NCI-H2171 (cell line): ENCODE measurements around the gene MGAT4A.

Source experiments
- DNase-seq: peaks from one replicate; lab custom pipeline; 2025; lab: John Stamatoyannopoulos, UW

MGAT4A gene

DNA sequence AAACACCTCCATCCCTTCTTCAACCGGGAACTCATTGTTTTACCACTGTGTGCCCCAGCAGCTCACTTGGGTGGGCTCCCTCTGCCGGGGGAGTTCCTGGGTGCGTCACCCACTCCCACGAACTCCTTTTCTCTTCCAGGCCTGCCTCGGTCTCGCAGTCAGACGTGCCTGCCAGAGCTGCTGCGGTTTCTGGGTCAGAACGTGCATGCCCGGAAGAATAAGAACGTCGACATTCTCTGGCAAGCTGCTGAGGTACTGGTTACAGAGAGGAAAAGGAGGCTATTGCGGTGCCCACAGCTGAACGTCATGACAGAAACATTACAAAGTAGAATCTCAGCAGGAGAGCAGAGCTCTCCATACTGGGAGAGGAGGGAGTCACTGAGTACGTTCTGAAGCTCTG is 158.3 kb downstream of the MGAT4A start:
- DNase-seq = no peak

DNA sequence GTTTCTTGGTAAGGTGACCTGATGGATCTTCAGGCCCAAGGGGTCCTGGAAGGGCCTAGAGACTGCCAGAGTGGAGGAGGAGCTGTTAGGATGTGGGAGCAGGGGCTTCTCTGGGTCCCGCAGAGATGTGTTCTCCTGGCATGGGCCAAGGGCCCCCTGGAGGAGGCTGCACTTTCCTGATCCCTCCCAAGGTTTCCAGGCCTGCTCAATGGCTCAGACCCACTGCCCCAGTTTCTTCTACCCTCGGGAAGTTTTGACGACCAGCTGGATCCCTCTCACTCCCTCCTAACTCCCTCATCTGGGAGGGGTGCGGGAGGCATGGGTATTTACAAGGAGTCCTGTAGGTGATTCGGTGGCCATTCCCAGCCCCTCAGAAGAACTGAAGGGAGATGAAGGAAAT is 158.7 kb downstream of the MGAT4A start:
- no peak for DNase-seq

DNA sequence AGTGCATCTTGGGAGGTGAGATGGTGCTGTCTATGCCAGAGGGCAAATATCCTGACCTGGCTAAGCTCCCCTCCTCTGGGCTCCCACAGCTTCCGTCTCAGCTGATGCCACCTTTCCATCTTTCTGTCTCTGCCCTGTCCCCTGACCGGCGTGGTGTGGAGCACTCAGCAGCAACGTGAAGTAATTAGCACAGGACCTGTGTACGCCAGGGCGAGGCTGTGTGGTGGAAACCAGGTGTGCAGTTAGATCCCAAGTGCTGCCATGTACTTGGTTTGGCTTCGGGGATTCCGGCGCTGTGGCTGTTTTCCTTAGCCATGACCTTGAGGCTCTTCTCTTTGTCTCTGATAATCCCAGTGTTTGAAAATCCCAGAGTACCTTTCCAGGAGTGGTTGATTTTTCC is 159.1 kb downstream of the MGAT4A start:
- no peak for DNase-seq

DNA sequence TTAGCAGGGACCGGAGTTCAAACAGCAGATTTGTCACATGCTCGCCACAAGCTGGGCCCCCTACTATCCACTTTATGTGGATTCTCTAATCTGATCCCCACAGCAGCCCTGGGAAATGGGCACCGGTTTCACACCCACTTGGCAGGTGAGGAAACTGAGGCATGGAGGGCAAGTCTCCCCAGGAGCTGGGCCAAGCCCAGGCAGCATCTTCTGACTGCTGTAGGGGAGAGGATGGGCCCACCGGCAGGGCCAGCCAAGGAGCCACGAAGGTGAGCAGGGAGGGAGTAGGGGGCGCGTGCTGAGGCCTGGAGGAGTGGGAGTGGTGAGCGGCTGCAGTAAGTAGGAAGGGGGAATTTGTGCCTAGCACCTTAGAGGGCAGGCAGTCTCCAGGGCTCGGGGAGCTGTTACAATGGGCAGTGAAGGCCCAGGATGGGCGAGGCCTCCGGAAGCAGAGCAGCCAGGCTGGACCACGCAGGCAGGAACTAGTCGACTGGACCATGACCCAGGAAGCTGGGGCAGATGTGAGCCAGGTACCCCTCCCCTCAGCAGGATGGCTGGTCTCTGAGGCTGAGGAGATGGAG is 159.7 kb downstream of the MGAT4A start:
- DNase-seq = no peak

DNA sequence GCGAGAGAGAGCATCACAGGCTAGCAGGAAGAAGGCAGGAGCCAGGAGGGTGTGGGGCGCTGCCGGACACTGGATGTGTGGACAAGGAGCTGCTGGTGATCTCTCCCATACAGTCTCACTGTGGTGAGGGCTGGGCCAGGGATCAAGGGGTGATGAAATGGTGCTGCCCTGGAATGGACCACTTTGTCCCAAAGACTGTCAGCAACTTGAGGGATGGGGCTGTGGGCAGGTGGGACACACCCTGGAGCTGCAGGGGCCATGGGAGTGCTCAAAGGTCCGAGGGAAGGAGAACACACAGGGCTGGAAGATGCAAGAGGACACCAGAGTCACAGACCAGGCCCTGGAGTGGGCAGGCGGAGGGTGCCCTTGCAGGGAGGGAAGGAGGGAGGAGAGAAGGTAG is 160.6 kb downstream of the MGAT4A start:
- no peak for DNase-seq

DNA sequence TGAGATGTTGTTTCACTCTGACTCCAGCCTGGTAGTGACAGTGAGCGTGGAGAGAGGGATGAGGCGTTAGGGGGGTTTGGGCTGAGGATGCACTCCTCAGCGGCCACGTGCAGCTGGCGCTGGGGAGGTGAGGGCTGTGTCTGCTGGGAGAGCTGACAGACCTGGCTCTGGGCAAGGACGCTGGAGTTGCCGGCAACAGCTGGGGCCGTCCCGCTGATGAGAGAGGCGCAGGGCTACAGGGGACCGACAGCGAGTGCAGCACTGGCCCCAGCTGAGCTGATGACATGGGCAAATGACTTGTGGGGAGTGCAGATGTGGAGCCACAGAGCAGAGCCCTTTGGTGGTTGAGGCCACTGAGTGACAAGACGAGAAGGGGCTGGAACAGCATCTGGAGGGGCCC is 161.0 kb downstream of the MGAT4A start:
- no peak for DNase-seq

DNA sequence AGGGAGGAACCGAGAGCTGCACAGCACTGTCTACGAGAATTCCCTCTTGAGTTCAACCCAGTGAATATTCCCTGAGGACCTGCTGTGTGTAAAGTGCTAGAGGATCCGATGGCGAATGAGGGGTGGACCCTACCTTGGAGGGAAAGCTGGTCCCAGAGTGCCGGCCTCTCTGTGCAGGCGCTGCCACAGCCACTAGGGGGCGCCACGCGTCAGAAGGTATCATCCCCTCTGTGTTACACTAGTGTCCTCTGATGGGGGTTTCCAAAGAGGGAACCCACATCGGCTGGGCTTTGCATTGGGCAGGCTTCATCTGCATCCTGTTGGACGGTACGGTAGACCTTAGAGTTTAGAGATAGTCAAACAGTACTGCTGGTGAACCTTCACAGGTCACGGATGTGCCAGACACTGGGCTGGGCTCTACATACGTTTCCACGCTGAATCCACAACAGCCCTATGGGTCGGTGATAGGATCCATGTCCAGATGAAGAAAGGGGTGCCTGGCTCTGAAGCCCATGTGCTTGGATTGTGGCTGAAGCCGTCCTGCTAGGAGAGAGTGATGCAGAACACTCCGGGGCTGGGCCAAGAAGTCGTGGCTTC is 161.6 kb downstream of the MGAT4A start:
- no peak for DNase-seq
